ENCODE measurements around the gene PWWP2A.
"Not testable (repeated sequence)": the region's sequence is repeated elsewhere in the genome, so short reads cannot be mapped to it uniquely, and the experiment has no call there.

The PWWP2A gene

GRCh38 chr5:160075073-160075472 is 44.2 kb downstream of the PWWP2A start:
- DNase-seq = no peak

- no peak for DNase-seq
Observed at GRCh38 chr5:160071916-160072315, 47.3 kb downstream of the PWWP2A start.

GRCh38 chr5:160071516-160071915 is 47.7 kb downstream of the PWWP2A start:
- peak; percentile 16 for DNase-seq

- DNase-seq = not testable (repeated sequence)
Observed at GRCh38 chr5:160069120-160069519, 50.1 kb downstream of the PWWP2A start.

GRCh38 chr5:160064995-160065614 is 54.1 kb downstream of the PWWP2A start:
- no peak for DNase-seq

- DNase-seq = no peak
Observed at GRCh38 chr5:160064417-160064810, 54.8 kb downstream of the PWWP2A start.

GRCh38 chr5:160061770-160062169 is 57.5 kb downstream of the PWWP2A start:
- no peak for DNase-seq

- DNase-seq = no peak
Observed at GRCh38 chr5:160060001-160060400, 59.2 kb downstream of the PWWP2A start.

- no peak for DNase-seq
Observed at GRCh38 chr5:160057256-160057655, 62.0 kb downstream of the PWWP2A start.

GRCh38 chr5:160054831-160055230 is 64.4 kb downstream of the PWWP2A start:
- no peak for DNase-seq

- no peak for DNase-seq
Observed at GRCh38 chr5:160054047-160054446, 65.2 kb downstream of the PWWP2A start.

GRCh38 chr5:160049099-160049498 is 70.2 kb downstream of the PWWP2A start:
- no peak for DNase-seq

GRCh38 chr5:160048131-160048530 is 71.1 kb downstream of the PWWP2A start:
- DNase-seq = no peak

- DNase-seq = no peak
Observed at GRCh38 chr5:160047423-160047822, 71.8 kb downstream of the PWWP2A start.

- peak; percentile 50 for DNase-seq
Observed at GRCh38 chr5:160044967-160045366, 74.3 kb downstream of the PWWP2A start.

GRCh38 chr5:160044391-160044804 is 74.9 kb downstream of the PWWP2A start:
- peak; percentile 55 for DNase-seq

GRCh38 chr5:160042671-160043070 is 76.6 kb downstream of the PWWP2A start:
- DNase-seq = no peak
